Cardiac muscle cell (in vitro differentiated cells and primary cell): ENCODE data around the gene CIAO2B. TPM values are rescaled to one million over a fixed set of nuclear protein-coding genes. Genes with fewer than 3 reads are reported as not detected.

ENCODE experiments used
- DNase-seq, 2 donors: peaks; one replicate each; pipeline versions ENCODE4 v3.0.0 to v3.0.0-alpha.2; 2010 to 2017; ENCODE audit warnings: low read depth in 1 of 2, low spot score in 1 of 2
- H3K27ac ChIP-seq: fragments of 200-600 bp; sonication (generic); 2 replicates; pipeline ENCODE4 v1.5.1; 2016
- H3K27me3 ChIP-seq: fragments of 200-600 bp; sonication (generic); 2 replicates; pipeline ENCODE4 v1.6.0; 2016; ENCODE audit warnings: control low read depth
- H3K36me3 ChIP-seq: fragments of 200-600 bp; sonication (generic); 2 replicates; pipeline ENCODE4 v1.5.1; 2016; ENCODE audit warnings: control low read depth
- H3K4me1 ChIP-seq: fragments of 200-600 bp; sonication (generic); 2 replicates; pipeline ENCODE4 v1.8.1; 2017; ENCODE audit warnings: low read depth, mild to moderate bottlenecking, mixed run types
- H3K4me3 ChIP-seq: fragments of 200-600 bp; sonication (generic); 2 replicates; pipeline ENCODE4 v1.5.1; 2016; ENCODE audit warnings: mild to moderate bottlenecking
- H3K9me3 ChIP-seq: fragments of 200-600 bp; sonication (generic); 2 replicates; pipeline ENCODE4 v1.5.1; 2017; ENCODE audit warnings: low read depth, mild to moderate bottlenecking, control low read depth
- CTCF ChIP-seq: IDR thresholded peaks from 2 replicates; pipeline ENCODE4 v1.5.1; 2012; ENCODE audit warnings: low read depth, mild to moderate bottlenecking, low read length
- polyA plus RNA-seq: library from polyadenylated mRNA; unstranded; fragments of >200 nt; fragmentation: Nextera tagmentation; extraction: Ambion mirVana; gene quantifications from 2 replicates; pipeline ENCODE4 v1.2.1, GENCODE V29; 2016
- total RNA-seq: library from RNA; depleted of rRNA; stranded (reverse); fragments of >200 nt; gene quantifications from 2 replicates; pipeline ENCODE4 v1.2.3, GENCODE V29; 2016

Gene CIAO2B
- total and polyA plus RNA-seq, 2 experiments from 2014 or later: 151 to 194 TPM

DNA sequence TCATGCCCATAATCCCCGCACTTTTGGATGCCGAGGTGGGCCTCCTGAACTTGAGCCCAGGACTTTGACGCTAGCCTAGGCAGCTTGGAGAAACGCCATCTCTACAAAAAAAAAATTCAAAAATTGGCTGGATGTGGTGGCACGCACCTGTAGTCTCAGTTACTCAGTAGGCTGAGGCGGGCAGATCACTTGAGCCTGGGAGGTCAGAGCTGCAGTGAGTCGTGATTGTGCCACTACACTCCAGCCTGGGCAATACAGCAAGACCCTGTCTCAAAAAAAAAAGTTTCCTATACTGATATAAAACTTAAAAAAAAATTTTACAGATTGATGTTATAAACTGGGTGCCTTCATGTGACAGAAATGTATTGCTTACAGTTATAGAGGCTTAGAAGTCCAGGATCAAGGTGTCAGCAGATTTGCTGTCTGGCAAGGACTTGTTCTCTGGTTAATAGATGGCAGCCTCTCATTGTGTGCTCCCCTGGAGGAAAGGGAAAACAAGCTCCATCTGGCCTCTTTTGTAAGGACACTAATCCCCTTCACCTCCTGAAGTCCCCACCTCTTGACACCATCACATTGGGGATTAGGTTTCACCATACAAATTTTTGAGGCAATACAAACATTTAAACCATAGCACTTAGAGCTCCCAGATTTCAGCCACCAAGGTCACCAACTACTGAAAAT lies 18.4 kb upstream of the CIAO2B start:
- no peak overlapping the region for H3K4me3 ChIP-seq
- H3K27ac ChIP-seq: no peak overlapping the region
- H3K9me3 ChIP-seq: no peaks in the 10 kb centered on the region
- peaks cover 38% of the 10 kb centered on the region for H3K27me3 ChIP-seq
- no peak for DNase-seq
- H3K4me1 ChIP-seq: no peaks in the 10 kb centered on the region
- TF ChIP-seq CTCF: no peak
- H3K36me3 ChIP-seq: no peaks in the 10 kb centered on the region

- Histone ChIP-seq H3K27ac (no peak overlapping the region), H3K9me3 (no peaks in the 10 kb centered on the region), H3K36me3 (no peaks in the 10 kb centered on the region), H3K27me3 (peaks cover 40% of the 10 kb centered on the region), H3K4me1 (no peaks in the 10 kb centered on the region), H3K4me3 (no peak overlapping the region)
- DNase-seq: no peak
- no peak for TF ChIP-seq CTCF
Observed at GRCh38 chr16:66950971-66951790, 17.0 kb upstream of the CIAO2B start.

DNA sequence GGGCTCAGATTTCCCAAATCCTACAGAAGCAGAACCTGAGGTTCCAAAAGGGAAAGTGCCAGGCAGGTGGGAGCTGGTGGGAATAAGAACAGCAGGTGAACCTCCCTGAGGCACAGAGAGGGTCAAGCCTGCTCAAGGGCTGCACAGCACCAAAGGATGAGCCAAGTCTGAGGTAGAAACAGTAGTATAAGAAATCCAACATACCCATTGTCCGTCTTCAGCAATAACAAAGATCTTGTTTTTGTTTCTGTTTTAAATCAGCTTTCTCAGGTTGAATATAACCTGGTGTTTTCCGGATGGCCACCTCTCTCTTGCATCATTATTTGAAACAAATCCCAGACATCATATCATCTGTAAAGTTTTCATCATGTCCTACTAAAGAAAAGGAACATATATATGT lies 16.2 kb upstream of the CIAO2B start:
- Histone ChIP-seq H3K36me3 (no peaks in the 10 kb centered on the region), H3K4me1 (no peaks in the 10 kb centered on the region), H3K27me3 (peaks cover 40% of the 10 kb centered on the region), H3K27ac (no peak overlapping the region), H3K9me3 (no peaks in the 10 kb centered on the region), H3K4me3 (no peak overlapping the region)
- no peak for DNase-seq
- TF ChIP-seq CTCF: no peak

DNA sequence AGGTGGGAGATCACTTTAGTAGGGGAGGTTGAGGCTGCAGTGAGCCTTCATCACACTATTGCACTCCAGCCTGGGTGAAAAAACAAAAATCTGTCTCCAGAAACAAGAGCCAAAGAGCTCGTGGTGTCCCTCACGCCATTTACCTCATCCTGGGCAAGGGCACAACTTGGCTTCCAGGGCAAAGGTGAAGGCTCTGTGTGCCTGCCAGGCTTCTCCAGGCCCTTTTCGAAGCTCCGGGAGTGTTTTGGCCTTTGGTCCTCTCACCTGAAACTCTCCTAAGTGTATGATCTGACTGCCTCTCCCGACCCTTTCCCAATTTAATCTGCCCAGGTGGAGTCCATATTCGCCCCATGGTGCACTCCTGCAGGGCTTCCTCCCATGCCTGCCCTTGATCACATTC lies 15.3 kb upstream of the CIAO2B start:
- no peak overlapping the region for H3K27ac ChIP-seq
- no peaks in the 10 kb centered on the region for H3K4me1 ChIP-seq
- peaks cover 40% of the 10 kb centered on the region for H3K27me3 ChIP-seq
- H3K36me3 ChIP-seq: no peaks in the 10 kb centered on the region
- no peaks in the 10 kb centered on the region for H3K9me3 ChIP-seq
- no peak for DNase-seq
- no peak overlapping the region for H3K4me3 ChIP-seq
- TF ChIP-seq CTCF: no peak

DNA sequence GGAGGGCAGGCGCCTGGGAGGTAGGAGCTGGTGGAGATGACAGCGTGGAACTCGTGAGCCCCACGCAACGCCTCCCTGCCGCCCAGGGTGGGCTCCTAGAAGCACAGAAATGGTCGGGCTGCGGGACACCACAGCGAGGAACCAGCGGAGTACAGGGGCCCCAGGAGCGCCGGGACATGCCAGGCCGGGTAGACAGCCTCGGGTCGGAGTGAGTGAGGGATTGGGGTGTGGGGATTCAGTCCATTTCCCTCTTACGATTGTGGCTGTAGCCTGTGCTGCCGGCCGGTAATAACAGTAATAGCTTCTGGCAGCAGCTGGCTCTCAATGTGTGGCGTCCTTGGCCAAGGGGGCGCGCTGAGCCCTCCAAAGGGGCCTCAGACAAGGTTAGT lies 14.6 kb upstream of the CIAO2B start:
- no peak for DNase-seq
- TF ChIP-seq CTCF: no peak
- H3K36me3 ChIP-seq: no peaks in the 10 kb centered on the region
- peaks cover 40% of the 10 kb centered on the region for H3K27me3 ChIP-seq
- no peaks in the 10 kb centered on the region for H3K9me3 ChIP-seq
- H3K27ac ChIP-seq: no peak overlapping the region
- no peak overlapping the region for H3K4me3 ChIP-seq
- H3K4me1 ChIP-seq: no peaks in the 10 kb centered on the region
